NCI-H2227 treated with DMSO at 0.1 percent for 48 hours (cell line): ENCODE results near the gene GGTA1.
"Not testable (repeated sequence)": the region's sequence is repeated elsewhere in the genome, so short reads cannot be mapped to it uniquely, and the experiment has no call there.

Experiments used
- DNase-seq: peaks from one replicate; lab custom pipeline; 2025; lab: John Stamatoyannopoulos, UW

GGTA1 gene

DNA sequence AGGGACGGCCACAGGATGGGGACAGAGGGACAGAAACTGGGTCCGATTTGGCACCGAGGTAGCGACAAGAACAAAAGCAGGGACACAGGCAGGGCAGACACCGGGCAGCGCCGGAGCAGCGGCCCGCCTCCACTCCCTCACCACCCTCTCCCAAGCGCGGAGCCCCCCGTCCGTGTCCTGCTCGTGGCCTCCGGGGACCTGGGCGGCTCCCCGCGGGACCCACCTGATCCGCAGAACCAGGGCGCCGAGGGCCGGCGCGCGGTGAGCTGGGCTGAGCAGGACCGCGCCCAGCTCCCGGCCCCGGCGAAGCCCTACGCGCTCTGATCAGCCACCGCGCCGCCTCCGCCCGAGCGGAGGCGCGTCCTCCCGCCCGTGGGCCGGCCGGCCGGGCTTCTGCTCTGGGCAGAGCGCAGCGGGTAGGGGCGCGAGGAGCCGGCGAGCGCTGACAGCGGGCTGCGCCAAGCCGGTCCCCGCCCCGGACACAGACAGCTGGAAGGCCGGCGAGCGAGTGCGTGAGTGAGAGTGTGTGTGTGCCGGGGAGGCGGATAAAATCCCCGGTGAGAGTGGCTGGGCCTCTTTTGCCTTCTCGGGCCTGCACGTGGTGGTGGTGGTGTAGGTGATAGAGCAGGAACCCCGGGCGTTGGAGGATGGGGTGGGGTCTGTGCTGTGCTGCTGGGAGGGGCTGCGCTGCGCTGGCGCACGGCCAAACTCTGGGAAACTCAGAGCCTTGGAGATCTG is at the start of gene GGTA1:
Gene GGTA1 (minus strand): TSS at position 418 of the 738 bp plus-strand sequence. CDS start 31,922 bp downstream, outside the sequence.
- peak; percentile 46 for DNase-seq

DNA sequence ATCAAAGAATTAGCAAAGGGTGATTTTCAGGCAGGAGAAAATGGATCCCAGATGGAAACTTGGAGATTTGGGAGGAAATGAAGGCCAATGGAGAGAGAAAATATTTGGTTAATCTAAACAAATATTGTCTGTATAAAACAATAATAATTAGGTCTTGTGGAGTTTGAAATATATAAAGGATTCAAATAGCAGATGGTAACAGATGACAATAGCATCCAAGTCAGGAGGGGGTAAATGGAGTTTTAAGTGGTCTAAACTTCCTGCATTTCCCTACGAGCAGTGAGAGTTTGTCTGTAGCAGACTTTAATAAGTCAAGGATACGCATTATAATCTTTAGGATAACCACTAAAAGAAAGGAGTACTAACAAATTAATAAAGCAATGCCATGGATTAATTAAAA is 49.0 kb upstream of the GGTA1 start:
- DNase-seq: no peak

DNA sequence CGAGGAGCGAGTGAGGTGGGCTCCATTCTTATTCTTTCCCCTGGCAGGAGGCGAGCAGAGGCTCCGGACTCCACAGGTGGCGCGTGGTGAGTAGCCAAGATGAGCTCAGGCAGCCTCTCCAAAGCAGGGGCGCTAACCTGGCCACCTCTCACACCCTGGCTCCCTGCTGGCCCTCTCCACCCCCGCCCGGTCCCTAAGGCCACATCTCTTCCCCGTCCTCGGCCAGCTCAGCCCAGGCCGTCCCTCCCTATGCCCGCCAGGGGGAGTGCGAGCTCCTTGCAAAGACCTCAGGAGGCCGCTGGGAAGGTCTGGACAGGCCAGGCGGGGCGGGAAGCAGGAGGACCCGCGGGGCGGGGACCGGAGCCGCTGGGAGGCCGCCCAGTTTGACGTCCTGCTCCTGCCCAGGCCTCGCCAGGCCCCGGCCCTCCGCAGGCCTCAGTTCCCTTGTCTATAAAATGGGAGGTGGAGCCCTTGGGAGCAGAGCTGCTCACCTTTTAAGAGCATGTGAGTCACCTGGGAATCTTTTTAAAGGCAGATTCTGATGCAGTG is 46.3 kb upstream of the GGTA1 start:
- DNase-seq: peak; percentile 66

DNA sequence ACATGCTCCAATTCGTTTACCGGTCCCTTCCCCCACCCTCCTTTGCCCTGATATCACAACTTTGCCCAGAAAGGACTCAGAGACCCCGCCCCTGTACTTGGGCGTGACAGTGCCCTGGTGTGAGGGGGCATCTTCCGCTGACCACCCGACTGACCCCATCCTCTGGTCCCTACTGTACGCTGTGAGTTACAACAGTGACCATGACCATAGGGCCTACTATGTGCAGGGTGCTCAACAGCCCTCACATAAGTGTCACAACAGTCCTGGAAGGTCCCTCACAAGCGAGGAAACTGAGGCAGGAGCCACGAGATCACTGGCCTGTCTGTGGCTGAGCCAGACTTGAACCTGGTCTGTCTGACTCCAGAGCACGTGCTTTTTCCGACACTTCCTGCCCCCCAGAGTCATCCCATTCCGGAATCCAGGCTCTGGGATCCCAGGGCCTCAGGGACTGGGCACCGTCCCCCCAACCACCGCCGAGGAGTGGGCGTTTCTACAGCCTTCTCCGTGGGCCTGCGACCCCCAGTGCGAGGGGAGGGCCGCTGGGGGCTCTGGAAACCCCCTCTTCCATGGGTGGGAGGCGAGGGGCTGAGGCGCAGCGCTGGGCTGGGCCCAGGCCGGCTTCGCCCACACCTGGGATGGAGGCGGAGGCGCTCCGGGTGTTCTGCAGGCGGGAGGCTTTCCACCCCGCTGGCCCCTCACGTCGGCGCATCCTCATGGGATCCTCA is 45.7 kb upstream of the GGTA1 start:
- no peak for DNase-seq

DNA sequence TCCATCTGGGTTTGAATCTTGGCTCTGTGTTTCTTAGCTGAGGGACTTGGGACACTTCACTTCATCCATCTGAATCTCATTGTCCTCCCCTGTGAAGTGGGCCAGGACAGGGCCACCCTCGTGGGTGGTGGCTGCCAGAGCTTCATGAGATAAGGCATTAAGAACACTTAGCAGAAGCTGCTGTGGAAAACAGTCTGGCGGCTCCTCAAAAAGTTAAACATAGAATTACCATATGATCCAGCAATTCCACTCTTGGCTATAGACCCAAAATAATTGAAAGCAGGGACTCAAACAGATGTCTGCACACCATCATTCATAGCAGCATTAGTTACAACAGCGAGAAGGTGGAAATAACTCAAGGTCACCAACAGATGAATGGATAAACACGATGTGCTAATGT is 42.4 kb upstream of the GGTA1 start:
- DNase-seq: no peak

DNA sequence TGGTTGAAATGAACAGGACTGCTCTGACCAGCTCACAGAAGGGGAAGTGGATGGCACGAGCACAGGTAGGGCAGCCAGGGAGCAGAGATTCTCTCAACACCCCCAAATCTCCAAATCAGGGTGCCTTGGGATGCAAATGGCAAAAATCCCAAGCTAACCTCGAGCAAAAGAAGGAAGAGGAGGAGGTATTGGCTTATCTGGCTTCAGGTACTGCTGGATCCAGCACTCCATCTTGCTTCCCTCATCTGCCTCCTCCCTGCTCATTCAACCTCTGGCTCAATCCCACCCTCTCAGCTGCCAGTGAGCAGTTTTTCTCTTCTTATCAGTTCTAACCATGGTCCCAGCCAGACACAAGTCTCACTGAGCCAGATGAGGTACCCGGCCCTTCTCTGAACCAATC is 41.6 kb upstream of the GGTA1 start:
- no peak for DNase-seq

DNA sequence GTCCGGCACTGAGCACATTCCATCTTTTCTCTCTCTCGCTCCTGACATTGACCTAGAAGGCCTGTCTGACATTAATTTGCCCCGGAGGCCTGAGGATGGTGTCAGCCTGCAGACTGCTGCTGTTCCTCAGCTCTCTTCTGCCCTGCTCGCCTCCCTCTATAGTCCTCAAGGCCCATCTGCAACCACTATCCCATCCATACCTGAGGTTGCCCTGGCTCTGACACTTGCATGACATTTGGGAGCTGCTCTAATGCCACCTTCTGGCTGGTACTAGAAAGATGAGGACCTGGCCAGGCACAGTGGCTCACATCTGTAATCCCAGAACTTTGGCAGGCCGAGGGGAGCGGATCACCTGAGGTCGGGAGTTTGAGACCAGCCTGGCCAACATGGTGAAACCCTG is 38.6 kb upstream of the GGTA1 start:
- DNase-seq: no peak

DNA sequence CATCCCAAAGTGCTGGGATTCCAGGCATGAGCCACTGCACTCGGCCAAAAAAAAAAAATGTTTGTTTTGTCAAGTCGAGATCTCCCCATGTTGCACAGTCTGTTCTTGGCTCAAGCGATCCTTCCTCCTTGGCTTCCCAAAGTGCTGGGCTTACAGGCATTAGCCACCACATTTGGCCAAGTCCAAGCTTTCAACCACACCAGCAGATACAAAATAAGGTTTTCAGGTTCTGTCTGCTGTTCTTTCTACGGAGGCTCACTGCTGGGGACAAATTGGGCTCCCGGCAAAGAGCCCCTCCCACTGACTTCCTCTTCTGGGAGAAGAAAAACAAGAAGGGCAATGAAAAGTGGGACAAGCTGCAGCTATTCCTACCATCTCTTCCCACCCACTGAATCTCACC is 37.6 kb upstream of the GGTA1 start:
- DNase-seq: no peak

DNA sequence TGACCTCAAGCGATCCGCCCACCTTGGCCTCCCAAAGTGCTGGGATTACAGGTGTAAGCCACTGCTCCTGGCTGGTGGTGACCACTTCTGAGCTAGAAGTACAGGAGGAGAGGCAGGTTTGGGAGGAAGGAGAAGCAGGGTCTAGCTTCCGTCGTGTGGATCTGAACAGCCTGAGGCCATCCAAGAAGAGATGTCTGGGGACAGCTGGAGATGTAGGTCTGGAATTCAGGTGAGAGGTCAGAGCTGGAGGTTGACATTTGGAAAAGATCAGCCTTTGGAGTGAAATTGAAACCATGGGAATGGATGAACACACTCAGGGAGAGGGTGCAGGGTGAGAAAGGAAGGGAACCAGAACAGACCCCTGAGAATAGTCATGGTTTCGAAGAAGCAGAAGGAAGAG is 33.2 kb upstream of the GGTA1 start:
- no peak for DNase-seq

DNA sequence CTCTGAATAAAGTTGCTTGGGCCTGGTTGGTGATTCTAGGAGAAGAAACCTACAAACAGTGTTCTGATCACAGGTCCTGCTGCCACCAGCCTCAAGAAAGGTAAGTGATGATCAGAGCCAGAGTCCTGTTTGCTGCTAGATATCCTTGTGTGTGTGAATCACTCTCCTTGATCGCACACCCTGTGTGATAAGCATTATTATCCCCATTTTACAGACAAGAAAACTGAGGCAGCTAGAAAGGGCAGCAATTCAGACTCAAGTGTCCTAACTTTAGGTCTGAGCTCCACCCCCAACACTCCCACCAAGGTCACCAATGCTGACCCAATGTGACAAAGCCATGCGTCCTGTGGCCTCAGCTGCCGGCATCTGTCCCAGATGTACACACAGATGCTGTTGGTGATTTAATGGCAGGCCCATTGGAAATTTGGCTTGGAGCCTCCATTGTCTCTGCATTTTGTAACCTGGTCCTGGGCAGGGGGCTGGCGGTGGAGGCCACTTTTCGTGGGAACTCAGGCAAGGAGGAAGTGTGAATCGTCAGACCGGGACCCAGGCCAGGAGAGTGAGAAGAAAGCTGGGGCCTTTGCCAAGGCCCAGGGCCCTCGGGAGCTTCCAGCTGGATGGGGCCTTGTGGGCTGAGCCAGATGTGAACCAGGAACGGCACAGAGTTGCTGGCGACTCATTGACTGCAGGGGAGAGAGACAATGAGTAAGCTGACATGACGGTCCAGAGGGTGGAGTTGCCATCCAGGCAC is 29.8 kb upstream of the GGTA1 start:
- no peak for DNase-seq

DNA sequence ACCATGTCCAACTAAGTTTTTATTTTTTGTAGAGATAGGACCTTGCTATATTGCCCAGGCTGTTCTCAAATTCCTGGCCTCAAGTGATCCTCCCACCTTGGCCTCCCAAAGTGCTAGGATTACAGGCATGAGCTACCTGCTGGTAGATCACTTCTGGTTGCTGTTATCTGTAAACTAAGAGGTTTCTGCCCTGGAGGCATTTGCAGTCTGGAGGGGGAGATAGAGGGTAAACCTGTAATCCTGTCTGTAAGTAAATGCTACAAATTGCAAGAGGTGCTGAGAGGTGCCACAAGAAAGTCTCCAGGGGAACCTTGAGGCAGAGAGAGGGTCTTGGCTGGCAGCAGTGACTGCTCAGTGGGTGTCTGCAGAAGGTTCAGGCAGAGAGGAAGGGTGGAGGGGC is 29.0 kb upstream of the GGTA1 start:
- DNase-seq: no peak

DNA sequence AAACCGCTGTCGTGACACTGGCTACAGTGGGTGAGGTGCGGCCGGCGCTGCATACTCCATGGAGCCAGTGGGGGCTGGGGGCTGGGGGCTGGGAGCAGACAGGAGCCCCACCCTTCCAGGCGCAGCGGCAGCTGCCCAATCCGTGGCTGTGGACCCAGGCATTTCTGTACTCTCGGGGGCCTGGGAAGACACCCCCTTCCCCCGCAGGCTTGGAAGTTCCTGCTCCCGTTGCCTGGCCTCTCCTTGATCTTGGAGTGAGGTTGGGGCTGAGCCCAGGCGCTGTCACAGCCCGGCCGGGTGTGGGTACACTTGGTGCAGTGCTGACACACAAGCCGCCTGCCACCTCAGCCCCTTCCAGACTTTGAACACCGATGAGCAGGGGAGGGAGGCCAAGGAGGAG is 27.7 kb upstream of the GGTA1 start:
- DNase-seq: no peak

DNA sequence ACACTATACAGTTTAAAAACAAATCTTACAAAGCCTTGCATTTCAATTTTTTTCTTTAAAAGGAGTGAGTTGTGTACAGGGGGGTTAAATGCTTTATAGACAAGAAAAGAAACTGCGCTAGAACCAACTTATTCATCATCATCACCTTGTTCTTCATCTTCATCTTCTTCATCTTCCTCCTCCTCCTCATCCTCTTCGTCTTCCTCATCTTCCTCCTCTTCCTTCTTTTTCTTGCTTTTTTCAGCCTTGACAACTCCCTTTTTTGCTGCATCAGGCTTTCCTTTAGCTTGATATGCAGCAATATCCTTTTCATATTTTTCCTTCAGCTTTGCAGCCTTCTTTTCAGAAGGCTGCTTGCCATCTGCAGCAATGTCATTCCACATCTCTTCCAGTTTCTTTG is 20.0 kb upstream of the GGTA1 start:
- DNase-seq: not testable (repeated sequence)

DNA sequence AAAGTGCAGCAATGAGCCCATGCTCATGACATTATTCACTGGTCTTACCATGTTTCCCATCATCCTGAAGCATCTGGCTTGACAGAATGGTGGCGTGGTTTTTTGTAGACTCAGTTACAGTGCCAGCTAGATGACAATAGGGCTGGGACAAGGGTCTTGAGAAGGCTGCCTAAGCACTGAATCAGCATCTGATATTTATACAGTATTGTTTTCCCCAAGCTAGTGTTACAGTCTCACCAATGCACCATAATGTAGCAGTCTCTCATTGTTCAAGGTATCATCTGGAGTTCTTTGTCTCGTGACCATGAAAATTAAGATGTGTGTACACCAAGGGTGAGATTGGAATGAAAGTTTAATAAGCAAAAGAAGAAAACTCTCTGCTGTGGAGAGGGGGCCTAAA is 19.0 kb upstream of the GGTA1 start:
- no peak for DNase-seq

DNA sequence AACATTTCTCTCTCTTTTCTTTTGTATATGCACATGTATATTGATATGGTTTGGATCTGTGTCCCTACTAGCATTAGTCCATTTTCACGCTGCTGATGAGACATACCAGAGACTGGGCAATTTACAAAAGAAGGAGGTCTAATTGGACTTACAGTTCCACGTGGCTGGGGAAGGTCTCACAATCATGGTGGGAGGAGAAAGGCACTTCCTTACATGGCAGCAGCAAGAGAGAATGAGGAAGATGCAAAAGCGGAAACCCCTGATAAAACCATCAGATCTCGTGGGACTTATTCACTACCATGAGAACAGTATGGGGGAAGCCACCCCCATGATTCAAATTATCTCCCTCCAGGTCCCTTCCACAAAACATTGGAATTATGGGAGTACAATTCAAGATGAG is 13.5 kb upstream of the GGTA1 start:
- not testable (repeated sequence) for DNase-seq

DNA sequence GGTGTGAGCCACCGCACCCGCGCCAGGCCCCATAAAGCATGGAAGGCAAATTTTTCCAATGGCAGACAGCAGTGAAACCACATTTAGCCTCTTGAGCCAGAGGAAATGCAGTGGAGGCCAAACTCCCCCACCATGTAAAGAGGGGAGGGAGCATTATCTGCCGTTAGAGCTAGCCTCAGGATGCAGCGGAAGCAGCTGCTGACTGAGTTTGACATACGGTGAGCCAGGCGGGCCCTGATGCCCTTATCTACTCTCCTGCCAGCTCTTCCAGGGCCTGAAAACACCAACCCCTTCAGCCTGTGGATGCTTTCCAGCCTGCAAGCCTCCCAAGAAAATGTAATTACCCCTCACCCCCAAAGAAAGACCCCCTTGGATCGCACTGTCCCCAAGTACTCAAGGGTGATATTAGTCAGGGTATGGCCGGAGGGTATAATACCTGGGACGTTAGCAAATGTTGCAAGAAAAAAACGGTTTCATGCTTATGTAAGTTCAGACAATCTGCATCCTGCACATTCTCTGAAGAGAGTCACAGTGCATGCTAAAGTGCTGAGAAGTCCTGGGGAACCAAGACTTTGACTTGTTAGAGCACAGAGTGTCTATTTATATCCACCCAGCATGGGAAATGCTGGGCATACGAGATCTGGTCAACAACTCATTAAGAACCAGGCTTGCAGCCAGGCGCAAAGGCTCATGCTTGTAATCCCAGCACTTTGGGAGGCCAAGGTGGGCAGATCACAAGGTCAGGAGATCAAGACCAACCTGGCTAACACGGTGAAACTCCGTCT is 11.3 kb upstream of the GGTA1 start:
- DNase-seq: no peak

DNA sequence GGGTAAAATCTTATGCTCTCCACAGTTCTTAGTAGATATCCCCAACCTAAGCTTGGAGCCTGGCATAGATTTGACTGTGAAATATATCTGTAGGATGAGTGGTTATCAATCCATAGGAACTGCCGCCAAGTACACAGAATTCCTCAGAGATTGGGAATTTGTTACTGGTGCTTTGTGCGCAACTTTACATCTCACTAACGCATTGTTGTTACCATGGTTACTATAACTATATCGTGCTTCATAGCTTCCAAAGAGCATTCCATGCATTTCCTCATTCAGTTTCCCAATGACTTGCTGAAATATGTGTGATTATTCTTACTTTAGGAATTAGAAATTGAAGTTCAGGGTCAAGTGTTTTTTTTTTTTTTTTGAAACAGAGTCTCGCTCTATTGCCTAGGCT is 9.5 kb upstream of the GGTA1 start:
- DNase-seq: no peak

DNA sequence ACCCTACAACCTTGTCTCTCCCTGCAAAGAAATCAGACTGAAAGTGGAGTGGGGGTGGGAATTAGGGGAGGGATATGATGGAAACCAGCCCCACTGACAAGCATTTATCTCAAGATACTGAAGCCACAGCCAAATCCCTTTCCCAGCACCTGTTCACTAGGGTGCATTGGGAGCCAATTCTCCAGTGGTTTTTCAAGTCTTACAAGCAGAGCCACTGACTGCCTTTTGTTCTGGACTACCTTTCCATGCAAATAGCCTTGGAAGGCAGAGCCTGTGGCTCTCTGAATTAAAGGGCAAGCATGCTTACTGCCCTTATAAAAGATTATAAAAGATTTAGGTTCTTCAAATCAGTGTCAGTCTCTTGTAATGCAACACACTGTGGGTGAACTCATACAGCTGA is 8.8 kb upstream of the GGTA1 start:
- DNase-seq: no peak

DNA sequence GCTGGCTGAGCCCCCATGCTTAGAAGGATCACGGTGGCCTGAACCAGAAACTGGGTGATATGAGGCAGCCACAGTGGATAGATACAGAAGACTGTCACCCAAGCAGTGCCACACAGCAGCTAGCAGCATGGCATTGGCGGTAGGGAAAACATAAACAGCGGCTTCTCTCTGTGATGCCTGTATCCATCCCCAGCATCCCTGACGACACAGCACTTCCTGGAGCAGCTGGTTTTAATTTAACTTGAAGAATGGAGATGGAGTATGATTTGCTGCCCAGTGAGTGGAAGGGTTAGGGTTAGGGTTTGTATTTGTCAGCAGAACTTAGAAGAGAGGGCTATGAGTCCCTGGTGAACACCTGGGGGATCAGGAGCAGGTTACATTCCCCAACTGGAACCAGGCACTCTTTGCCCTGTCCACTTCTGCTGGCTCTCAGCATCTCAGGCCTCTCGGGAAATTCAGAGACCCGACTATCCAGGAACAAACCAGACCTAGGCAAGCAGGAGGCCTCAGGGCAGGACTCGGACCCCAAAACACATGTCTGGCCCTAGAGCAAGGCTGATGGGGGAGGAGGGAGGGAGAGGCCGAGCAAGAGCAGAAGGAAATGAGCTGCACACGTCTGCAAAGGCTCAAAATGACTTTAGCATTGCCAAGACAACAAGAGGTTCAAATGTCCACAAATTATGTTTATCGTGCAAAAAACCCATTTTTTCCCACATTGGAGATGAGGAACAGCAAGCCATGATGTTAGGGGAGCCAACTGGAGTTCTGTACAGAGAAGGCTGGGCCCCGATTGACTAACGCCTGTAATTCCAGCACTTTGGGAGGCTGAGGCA is 6.5 kb upstream of the GGTA1 start:
- DNase-seq: no peak

DNA sequence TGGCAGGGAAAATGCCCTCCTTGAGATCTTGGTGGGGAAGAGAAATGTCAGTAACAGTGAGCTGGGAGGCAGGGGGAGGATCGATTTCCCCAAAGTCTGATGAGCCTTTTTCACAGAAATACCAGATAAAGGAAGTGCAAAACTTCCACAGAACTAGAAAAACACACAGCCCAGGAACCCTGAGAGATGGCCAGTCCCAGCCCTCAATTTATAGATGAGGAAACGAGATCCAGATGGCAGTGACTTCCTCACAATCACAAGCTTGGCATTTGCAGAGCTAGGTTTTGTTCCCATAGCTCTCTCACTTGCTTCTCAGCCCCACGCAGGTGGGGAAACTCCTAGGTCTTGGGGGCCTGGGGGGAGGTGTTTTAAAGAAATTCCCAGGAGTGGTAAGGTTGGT is 3.8 kb upstream of the GGTA1 start:
- DNase-seq: no peak

DNA sequence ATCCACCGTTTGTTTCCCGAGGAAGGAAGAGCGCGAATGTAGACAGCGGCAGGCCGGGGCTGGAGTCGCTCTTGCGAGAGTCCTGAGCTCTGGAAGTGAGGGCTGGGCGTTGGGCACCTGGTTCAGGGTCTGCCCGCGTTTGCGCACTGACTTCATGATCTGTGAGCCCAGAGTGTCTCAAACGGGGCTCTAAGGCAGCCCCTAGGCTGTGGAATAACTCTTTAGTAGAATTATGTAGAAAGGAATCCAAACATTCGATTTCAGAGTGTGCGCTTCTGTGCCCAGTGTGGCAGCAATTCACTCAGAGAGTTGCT is 478 bp upstream of the GGTA1 start:
- DNase-seq: no peak

DNA sequence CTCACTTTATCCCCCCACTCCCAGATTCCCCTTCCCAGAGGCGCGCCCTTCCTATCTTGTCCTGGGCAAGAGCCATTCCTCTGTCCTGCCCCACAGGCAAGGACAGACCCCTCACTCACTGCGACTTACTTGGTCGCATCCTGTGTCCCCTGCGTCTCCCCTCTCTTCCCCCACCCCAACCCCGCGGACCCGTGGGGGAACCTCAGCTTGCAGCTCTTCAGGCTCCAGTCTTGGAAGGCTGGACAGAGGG is 542 bp downstream of the GGTA1 start:
- DNase-seq: no peak
